Fibroblast of skin of left biceps (primary cell): Measurements from ENCODE around the gene DSP.

Experiments used
- DNase-seq, 2 experiments: peaks; one replicate each; pipeline ENCODE4 v3.0.0-alpha.2; 2013; ENCODE audit warnings: low read depth in 2 of 2

DSP gene

GRCh38 chr6:7541175-7542064, at the start of gene DSP:
TSS of gene DSP (plus strand) at chr6:7541671. CDS start at chr6:7541916, 245 bp downstream.
- DNase-seq: no peak

DNA sequence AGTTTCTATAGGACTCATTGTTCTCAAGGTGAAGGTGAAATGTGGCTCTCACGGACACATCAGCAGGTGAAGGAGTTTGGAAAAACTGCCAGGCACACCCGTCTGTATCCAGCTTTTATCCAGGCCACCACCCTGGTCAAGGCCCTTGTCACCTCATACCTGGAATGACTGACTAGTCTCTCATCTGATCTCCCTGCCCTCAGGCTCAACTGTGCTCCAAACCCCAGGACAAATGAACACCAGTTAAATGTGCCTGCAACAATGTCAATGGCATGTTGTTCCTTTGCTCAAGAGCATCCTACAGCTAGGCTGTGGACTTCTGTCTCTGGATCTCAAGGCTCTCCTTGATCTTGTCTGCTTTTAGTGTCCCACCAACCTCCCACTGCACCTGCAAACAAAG, 47.6 kb upstream of the DSP start:
- no peak for DNase-seq

GRCh38 chr6:7494638-7495037, 46.8 kb upstream of the DSP start:
- DNase-seq: no peak

GRCh38 chr6:7496266-7496875, 45.1 kb upstream of the DSP start:
- DNase-seq: no peak

- DNase-seq: no peak
Observed at GRCh38 chr6:7500752-7501282, 40.7 kb upstream of the DSP start.

GRCh38 chr6:7502743-7503142, 38.7 kb upstream of the DSP start:
- DNase-seq: no peak

- DNase-seq: no peak
Observed at GRCh38 chr6:7504041-7504440, 37.4 kb upstream of the DSP start.

GRCh38 chr6:7505189-7505699, 36.2 kb upstream of the DSP start:
- peak; percentile 30 for DNase-seq

DNA sequence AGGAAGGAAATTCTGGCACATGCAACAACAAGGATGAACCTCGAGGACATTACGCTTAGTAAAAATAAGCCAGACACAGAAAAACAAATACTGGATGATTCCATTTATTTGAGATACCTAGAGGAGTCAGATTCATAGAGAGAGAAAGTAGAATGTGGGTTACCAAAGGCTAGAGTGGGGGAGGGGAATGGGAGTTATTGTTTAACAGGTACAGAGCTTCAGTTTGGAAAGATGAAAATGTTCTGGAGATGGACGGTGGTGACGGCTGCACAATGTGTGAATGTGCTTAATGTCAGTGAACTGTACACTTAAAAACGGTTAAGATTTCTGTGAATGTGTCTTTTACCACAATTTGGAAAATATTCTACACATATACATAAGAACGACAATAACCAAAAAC, 33.9 kb upstream of the DSP start:
- no peak for DNase-seq

DNA sequence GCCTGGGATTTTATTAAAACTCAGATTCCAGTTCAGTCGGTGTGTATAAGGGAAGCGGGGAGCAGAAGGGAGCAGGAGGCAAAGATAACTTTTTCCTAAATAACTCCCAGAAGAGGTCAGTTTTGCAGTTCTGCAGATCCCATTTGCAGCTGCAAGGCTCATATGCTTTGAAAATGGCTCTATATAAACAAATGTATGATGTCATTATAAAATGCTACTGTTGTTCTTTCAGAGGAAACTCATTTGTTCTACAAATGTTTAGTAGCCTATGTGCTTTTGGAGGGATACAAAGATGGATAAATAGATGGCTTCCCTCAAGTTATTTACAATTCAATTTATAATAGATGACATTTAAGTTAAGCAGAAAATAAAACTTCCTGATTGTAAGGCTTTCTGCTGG, 29.2 kb upstream of the DSP start:
- no peak for DNase-seq

- DNase-seq: no peak
Observed at GRCh38 chr6:7513529-7513928, 27.9 kb upstream of the DSP start.

DNA sequence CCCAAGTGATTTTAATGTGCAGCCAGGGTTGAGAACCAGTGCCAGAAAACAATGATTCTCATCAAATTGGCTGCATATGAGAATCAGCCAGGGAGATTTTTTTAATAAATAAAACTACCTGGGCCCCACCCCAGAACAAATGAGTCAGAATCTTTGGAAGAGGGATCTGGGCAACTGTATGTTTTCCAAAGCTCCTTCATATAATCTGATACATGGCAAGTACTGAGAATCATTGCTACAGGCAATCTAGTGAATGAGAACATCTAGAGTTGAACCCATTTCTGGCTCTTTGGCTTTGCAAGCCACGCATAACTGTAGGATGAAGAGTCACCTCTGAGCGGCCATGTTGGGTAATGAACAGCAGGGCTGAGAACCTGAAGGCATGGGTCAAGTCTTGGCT, 26.1 kb upstream of the DSP start:
- DNase-seq: no peak

- no peak for DNase-seq
Observed at GRCh38 chr6:7518877-7519276, 22.6 kb upstream of the DSP start.

- DNase-seq: no peak
Observed at GRCh38 chr6:7522873-7523272, 18.6 kb upstream of the DSP start.

DNA sequence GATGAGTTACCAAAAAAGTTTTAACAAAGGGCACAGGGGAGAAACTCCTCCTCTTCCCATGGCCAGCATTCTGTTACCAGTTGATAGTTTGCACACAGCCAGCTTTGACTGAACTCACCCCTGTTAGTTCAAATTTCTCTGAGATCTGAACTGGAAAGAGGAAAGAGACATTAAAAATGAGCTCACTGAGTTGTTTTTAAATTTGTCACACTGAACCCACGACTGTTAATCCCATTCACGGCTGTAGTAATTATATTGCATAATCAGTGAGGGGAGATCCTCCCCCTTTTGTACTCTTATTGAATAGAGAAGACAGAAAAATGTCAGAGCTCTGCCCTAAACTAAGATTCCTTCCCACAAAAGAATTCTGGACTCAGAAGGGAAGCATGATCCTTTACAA, 17.5 kb upstream of the DSP start:
- DNase-seq: no peak

DNA sequence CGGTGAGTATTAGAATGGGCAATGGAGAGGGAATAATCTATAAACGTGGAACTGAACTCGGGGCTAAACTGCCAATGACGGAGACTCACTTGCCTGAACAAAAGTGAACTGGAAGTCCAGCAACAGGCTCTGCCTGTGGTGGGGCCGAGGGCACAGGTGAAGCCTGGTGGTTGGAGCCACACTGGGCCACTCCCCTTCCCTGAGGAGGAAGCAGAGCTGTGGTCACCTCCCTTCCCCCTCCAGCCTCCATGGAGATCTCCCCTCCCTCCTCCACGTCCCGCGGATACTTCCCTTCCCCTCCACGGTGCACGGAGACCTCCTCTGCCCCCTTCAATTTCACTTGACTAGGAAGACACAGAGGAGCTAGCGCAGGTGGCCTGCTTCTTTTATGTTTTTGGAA, 14.7 kb upstream of the DSP start:
- DNase-seq: no peak

- peak; percentile 41 to 44 for DNase-seq
Observed at GRCh38 chr6:7528565-7528964, 12.9 kb upstream of the DSP start.

- no peak for DNase-seq
Observed at GRCh38 chr6:7529141-7529540, 12.3 kb upstream of the DSP start.

DNA sequence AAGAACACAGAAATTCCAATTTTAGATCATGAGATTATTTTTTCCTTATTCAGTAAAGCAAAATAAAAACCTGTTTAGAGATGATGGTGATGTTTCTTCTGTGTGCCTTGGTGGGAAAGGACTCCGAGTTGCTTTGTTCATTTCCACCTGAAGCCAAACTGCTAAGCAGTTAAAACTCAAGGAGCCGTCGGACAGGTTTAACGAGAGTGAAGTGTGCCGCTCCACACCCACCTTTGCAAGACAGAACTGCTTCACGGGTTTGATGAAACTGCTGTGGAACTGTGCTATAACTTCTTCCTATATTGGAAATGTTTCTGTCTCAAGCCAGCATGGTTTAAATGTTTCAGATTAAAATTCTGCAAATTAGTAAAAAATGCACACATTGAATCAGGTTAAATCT, 9.2 kb upstream of the DSP start:
- no peak for DNase-seq

GRCh38 chr6:7532821-7533220, 8.7 kb upstream of the DSP start:
- no peak for DNase-seq

DNA sequence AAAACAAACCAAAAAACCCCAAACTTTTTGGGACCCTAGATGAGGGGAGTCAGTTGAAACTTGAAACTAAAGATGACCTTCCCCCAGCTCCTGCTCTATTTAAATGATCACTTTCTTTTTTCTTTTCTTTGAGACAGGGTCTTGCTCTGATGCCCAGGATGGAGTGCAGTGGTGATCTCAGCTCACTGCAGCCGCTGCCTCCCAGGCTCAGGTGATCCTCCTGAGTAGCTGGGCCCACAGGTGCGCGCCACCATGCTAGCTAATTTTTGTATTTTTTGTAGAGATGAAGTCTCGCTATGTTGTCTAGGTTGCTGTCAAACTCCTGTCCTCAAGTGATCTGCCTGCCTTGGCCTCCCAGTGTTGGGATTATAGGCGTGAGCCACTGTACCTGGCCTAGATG, 7.3 kb upstream of the DSP start:
- no peak for DNase-seq

GRCh38 chr6:7535498-7535897, 6.0 kb upstream of the DSP start:
- DNase-seq: peak; percentile 36 to 51

DNA sequence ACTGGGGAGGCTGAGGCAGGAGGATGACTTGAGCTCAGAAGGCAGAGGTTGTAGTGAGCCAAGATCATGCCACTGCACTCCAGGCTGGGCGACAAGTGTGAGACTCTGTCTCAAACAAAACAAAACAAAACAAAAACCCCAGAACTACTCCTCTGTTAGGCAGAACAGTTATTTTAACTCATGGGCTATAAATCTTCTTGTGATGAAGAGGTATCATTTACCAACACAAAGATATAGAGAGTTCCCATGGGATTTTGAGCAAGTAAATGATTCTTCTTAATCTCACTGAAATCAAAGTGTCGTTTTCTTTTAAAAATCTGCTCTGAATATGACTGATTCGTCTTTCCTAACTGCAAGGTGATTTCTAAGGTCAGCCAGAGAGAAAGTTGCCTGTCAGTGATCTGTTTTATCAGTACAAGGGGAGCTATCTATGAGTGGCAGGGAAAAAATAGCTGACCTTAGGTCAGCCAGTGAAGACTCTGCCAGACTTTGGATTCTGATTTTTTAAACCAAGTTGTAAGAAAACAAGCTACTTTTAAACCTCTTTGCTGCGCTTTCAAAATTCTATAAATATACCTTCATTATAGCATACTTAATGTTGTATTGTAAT, 3.8 kb upstream of the DSP start:
- DNase-seq: no peak
